Neutrophil (primary cell): Measurements from ENCODE around the gene RMDN3.

Source experiments
- H3K27ac ChIP-seq: fragments of 200-600 bp; sonication (generic); 2 replicates; pipeline ENCODE4 v1.5.1; 2016; ENCODE audit warnings: mild to moderate bottlenecking, moderate library complexity
- H3K27me3 ChIP-seq: fragments of 200-600 bp; sonication (generic); 2 replicates; pipeline ENCODE4 v1.6.0; 2016; ENCODE audit warnings: mild to moderate bottlenecking
- H3K36me3 ChIP-seq: fragments of 200-600 bp; sonication (generic); 2 replicates; pipeline ENCODE4 v1.5.1; 2017
- H3K4me1 ChIP-seq, 2 experiments: fragments of 200-600 bp in 1 of 2; sonication (generic) in 1 of 2; 1 replicate in 1 of 2; 2 replicates in 1 of 2; pipeline versions ENCODE4 v1.5.1 to v1.6.1; 2013 to 2016; ENCODE audit warnings: low read depth in 1 of 2, low read length in 1 of 2, mild to moderate bottlenecking in 1 of 2, moderate library complexity in 1 of 2; ENCODE audit not compliant: control insufficient read depth in 1 of 2, insufficient read depth in 1 of 2
- H3K4me3 ChIP-seq, 2 experiments: fragments of 200-600 bp in 1 of 2; sonication (generic) in 1 of 2; 1 replicate in 1 of 2; 2 replicates in 1 of 2; pipeline ENCODE4 v1.5.1; 2013 to 2016; ENCODE audit warnings: low read depth in 1 of 2, low read length in 1 of 2, mild to moderate bottlenecking in 1 of 2, moderate library complexity in 1 of 2
- H3K9me3 ChIP-seq: fragments of 200-600 bp; sonication (generic); 2 replicates; pipeline ENCODE4 v1.5.1; 2016
- TF ChIP-seq, protein P1 (sequence below): fragments of 200-600 bp; sonication (generic); IDR thresholded peaks from 2 replicates; pipeline ENCODE4 v1.5.1; 2016; ENCODE audit warnings: antibody characterized with exemption

The RMDN3 gene

DNA sequence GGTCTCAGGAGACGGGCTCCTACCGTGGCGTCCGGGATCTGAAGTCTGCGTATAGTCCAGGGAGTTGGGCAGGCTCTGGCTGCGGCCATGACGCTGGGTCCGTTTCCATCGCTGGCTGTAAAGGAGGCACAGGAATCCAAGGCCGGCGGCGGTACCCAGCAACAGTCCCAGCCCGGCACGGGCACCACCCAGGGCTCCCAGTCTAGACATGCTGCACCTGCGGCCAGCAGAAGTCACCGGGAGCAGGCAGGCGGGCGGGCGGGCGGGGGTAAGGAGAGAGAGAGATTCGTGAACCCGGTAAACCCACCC is 526 bp downstream of the RMDN3 start:
- H3K4me3 ChIP-seq: peak overlapping the region; percentile 68 to 82
- no peaks in the 10 kb centered on the region for H3K27me3 ChIP-seq
- TF ChIP-seq, protein P1, sequence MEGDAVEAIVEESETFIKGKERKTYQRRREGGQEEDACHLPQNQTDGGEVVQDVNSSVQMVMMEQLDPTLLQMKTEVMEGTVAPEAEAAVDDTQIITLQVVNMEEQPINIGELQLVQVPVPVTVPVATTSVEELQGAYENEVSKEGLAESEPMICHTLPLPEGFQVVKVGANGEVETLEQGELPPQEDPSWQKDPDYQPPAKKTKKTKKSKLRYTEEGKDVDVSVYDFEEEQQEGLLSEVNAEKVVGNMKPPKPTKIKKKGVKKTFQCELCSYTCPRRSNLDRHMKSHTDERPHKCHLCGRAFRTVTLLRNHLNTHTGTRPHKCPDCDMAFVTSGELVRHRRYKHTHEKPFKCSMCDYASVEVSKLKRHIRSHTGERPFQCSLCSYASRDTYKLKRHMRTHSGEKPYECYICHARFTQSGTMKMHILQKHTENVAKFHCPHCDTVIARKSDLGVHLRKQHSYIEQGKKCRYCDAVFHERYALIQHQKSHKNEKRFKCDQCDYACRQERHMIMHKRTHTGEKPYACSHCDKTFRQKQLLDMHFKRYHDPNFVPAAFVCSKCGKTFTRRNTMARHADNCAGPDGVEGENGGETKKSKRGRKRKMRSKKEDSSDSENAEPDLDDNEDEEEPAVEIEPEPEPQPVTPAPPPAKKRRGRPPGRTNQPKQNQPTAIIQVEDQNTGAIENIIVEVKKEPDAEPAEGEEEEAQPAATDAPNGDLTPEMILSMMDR: no peak
- peaks cover 14% of the 10 kb centered on the region for H3K36me3 ChIP-seq
- peaks cover 16% of the 10 kb centered on the region in 2 experiments for H3K4me1 ChIP-seq
- peak overlapping the region; percentile 52 for H3K27ac ChIP-seq
- H3K9me3 ChIP-seq: no peaks in the 10 kb centered on the region

DNA sequence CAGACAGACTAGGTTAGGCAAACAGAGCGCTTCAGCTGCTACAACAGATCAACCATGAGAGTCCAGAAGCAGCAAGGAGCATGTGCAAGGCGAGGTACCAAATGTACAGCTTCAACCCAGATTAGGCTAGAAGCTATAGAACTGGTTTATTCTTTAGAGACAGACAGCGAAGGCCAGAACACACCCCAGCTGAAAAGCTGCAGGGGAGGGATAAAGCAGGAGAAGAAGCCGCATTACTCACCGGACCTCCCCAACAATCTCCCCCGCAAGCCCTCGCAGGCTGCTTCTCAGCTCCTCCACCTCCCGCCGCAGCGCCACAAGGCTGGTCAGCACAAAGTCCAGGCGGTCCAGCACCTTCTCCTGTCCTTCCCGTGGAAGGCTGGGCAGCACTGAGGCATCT is 3.3 kb downstream of the RMDN3 start:
- TF ChIP-seq, protein P1: no peak
- Histone ChIP-seq H3K27ac (no peak overlapping the region), H3K4me1 (peaks cover 24 to 29% of the 10 kb centered on the region in 2 experiments), H3K27me3 (no peaks in the 10 kb centered on the region), H3K4me3 (no peak overlapping the region), H3K36me3 (peaks cover 14% of the 10 kb centered on the region), H3K9me3 (no peaks in the 10 kb centered on the region)

DNA sequence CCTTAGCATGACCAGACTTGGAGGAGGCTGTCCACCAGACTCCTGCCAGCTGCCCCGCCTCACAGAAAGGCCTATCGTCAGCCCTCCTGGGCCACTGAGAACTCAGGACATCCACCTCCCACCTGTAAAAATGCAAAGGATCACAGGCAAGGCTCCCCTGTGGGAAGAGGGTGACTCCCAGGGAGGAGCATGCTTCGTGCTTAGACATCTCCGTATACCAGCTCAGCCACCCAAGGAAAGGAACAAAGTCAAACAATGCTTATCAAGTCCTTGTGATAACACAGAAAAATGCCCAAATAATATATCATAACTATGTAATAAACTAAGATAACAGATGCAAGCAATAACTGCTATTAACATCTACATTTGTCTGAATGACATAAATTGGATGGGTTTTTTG is 4.2 kb downstream of the RMDN3 start:
- no peaks in the 10 kb centered on the region for H3K27me3 ChIP-seq
- peaks cover 14% of the 10 kb centered on the region for H3K36me3 ChIP-seq
- no peaks in the 10 kb centered on the region for H3K9me3 ChIP-seq
- no peak overlapping the region for H3K4me3 ChIP-seq
- H3K4me1 ChIP-seq: peaks cover 24 to 30% of the 10 kb centered on the region in 2 experiments
- no peak overlapping the region for H3K27ac ChIP-seq
- TF ChIP-seq, protein P1: no peak

DNA sequence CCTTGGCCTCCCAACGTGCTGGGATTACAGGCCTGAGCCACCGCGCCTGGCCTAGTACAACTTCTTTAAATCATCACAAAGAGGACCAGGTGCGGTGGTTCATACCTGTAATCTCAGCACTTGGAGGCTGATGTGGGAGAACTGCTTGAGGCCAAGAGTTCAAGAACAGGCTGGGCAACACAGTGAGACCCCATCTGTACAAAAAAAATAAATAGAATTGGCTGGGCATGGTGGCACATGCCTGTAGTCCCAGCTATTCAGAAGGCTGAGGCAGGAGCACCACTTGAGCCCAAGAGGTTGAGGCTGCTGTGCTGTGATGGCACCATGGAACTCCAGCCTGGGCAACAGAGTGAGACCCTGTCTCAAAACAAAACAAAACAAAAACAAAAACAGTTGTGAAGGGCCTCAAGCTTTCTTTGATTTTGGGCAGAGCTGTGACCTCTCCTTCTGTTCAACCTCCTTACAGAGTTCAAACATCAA is 5.9 kb downstream of the RMDN3 start:
- no peaks in the 10 kb centered on the region for H3K27me3 ChIP-seq
- H3K36me3 ChIP-seq: peaks cover 23% of the 10 kb centered on the region
- TF ChIP-seq, protein P1: no peak
- H3K27ac ChIP-seq: no peak overlapping the region
- no peak overlapping the region for H3K4me3 ChIP-seq
- H3K4me1 ChIP-seq: peaks cover 14 to 17% of the 10 kb centered on the region in 2 experiments
- H3K9me3 ChIP-seq: no peaks in the 10 kb centered on the region

DNA sequence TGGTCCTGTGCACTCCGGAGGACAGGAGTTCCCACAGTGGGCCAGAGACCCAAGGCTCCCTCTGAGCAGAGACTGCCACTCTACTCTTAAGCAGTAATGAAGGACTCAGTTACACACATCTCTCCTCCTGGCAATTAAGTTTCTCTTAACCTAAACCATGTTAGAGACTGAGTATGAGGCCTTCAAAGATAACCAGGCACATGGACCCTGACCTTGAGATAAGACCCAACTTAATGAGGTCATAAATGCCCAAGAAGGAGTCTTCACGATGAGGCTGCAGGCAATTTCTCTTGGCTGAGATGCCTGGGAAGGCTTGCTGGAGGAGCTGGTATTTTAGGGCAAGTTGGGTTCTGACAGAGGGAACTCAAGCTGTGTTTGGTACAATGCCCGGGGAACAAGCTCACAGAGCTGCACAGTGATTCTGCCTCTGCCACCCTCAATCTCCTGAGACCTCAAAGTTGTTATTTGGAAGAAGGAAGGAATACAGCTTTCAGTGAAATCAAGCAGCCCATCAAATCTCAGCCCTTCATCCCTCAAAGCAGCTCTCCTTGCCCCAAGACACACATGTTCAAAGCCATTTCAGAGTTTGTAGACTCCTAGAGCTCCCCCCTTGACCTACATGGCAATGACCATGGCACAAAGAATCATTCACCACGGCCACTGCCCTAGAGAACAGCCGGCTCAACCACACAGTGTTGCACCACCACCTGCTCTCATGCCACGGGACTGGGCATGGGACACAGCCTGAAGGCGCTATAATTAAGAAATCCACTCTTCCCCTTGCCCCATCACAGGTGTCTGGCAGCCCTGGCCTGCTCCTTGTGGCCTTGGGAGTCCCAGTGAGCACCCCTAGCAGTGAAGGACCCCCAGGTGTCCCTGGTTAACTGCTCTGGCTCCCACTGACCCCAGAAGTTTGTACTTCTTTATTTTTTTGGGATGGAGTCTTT is 7.1 kb downstream of the RMDN3 start:
- Histone ChIP-seq H3K4me1 (peaks cover 10 to 14% of the 10 kb centered on the region in 2 experiments), H3K4me3 (no peak overlapping the region), H3K9me3 (no peaks in the 10 kb centered on the region), H3K27me3 (no peaks in the 10 kb centered on the region), H3K27ac (peak overlapping the region; percentile 23), H3K36me3 (peaks cover 33% of the 10 kb centered on the region)
- TF ChIP-seq, protein P1: no peak
